HepG2 (cell line): ENCODE data around the gene CHST2.

Experiments used
- CBX5 ChIP-seq: sonication (generic); formaldehyde crosslinking; IDR thresholded peaks from 2 replicates; pipeline ENCODE4 v1.4.0; 2020; ENCODE audit warnings: missing genetic modification reagents, borderline replicate concordance
- DPF2 ChIP-seq: sonication (generic); formaldehyde crosslinking; IDR thresholded peaks from 2 replicates; pipeline ENCODE4 v1.4.0; 2020; ENCODE audit warnings: mild to moderate bottlenecking, low read depth, missing genetic modification reagents, borderline replicate concordance
- JUND ChIP-seq: sonication (generic); formaldehyde crosslinking; IDR thresholded peaks from 2 replicates; pipeline ENCODE4 v1.8.0; 2022; ENCODE audit warnings: mild to moderate bottlenecking, missing genetic modification reagents
- NR1H2 ChIP-seq: sonication (generic); formaldehyde crosslinking; IDR thresholded peaks from 2 replicates; pipeline ENCODE4 v1.8.1; 2022; ENCODE audit warnings: low read depth, missing genetic modification reagents, borderline replicate concordance
- PHF8 ChIP-seq: sonication (generic); formaldehyde crosslinking; IDR thresholded peaks from 2 replicates; pipeline ENCODE4 v1.5.0; 2020; ENCODE audit warnings: missing genetic modification reagents
- POLR2AphosphoS5 ChIP-seq: IDR thresholded peaks from 2 replicates; pipeline ENCODE4 v1.6.1; 2012; ENCODE audit warnings: low read depth, low read length
- SRSF1 ChIP-seq: fragments of 200-400 bp; formaldehyde crosslinking; optimal IDR thresholded peaks from 2 replicates; pipeline ENCODE3; 2017; ENCODE audit warnings: mild to moderate bottlenecking, low read depth, low read length, moderate library complexity
- ZBTB8A ChIP-seq: sonication (generic); formaldehyde crosslinking; IDR thresholded peaks from 2 replicates; pipeline ENCODE4 v1.4.0; 2020; ENCODE audit warnings: mild to moderate bottlenecking, low read depth, missing genetic modification reagents, borderline replicate concordance
- ZFYVE20 ChIP-seq: sonication (generic); formaldehyde crosslinking; IDR thresholded peaks from 2 replicates; pipeline ENCODE4 v1.8.0; 2023; ENCODE audit warnings: low read depth, mild to moderate bottlenecking, moderate library complexity, missing genetic modification reagents, borderline replicate concordance
- ZKSCAN1 ChIP-seq: fragments of 150-350 bp; IDR thresholded peaks from 2 replicates; pipeline ENCODE4 v1.6.1; 2014; ENCODE audit warnings: low read length
- ZNF644 ChIP-seq: IDR thresholded peaks from 2 replicates; pipeline ENCODE4 v1.6.1; 2016; ENCODE audit warnings: low read depth

- TF ChIP-seq POLR2AphosphoS5: no peak
- no peak for TF ChIP-seq CBX5
- no peak for TF ChIP-seq ZFYVE20
- no peak for TF ChIP-seq ZBTB8A (CRISPR knock-in tag)
- no peak for TF ChIP-seq JUND (CRISPR knock-in tag)
- TF ChIP-seq NR1H2 (CRISPR knock-in tag): no peak
- no peak for TF ChIP-seq DPF2
- TF ChIP-seq SRSF1: no peak
- no peak for TF ChIP-seq ZNF644 (CRISPR knock-in tag)
- no peak for TF ChIP-seq PHF8 (CRISPR knock-in tag)
- no peak for TF ChIP-seq ZKSCAN1
These were observed 31.6 kb downstream of the CHST2 start for GRCh38 chr3:143151004-143151731.
